CD4-positive, alpha-beta T cell treated with Interleukin-15 for 1 hour (primary cell): Measurements from ENCODE around the gene UBE2L6.

Experiments
- DNase-seq: peaks from one replicate; pipeline ENCODE4 v3.0.0-alpha.2; 2020

Gene UBE2L6

GRCh38 chr11:57567515-57568329 is at the start of gene UBE2L6:
Gene UBE2L6, minus strand, starts transcription at chr11:57567672. Its CDS starts 61 bp downstream, at chr11:57567611.
- DNase-seq: peak; percentile 44

GRCh38 chr11:57616595-57616994 is 49.1 kb upstream of the UBE2L6 start:
- no peak for DNase-seq

GRCh38 chr11:57615308-57615707 is 47.8 kb upstream of the UBE2L6 start:
- DNase-seq: no peak

- no peak for DNase-seq
Measured at GRCh38 chr11:57614234-57614772, 46.8 kb upstream of the UBE2L6 start.

- no peak for DNase-seq
Measured at GRCh38 chr11:57610170-57610569, 42.7 kb upstream of the UBE2L6 start.

GRCh38 chr11:57605028-57605420 is 37.6 kb upstream of the UBE2L6 start:
- no peak for DNase-seq

- DNase-seq: no peak
Measured at GRCh38 chr11:57604296-57605027, 37.0 kb upstream of the UBE2L6 start.

- DNase-seq: no peak
Measured at GRCh38 chr11:57601297-57601696, 33.8 kb upstream of the UBE2L6 start.

GRCh38 chr11:57599381-57599780 is 31.9 kb upstream of the UBE2L6 start:
- DNase-seq: no peak

GRCh38 chr11:57598831-57599155 is 31.3 kb upstream of the UBE2L6 start:
- DNase-seq: no peak

- DNase-seq: no peak
Measured at GRCh38 chr11:57597916-57598830, 30.7 kb upstream of the UBE2L6 start.

GRCh38 chr11:57597461-57597915 is 30.0 kb upstream of the UBE2L6 start, which contains the start of gene SERPING1:
Gene SERPING1, plus strand, starts transcription at chr11:57597685. Its CDS starts 586 bp downstream, at chr11:57598271.
- no peak for DNase-seq

- DNase-seq: no peak
Measured at GRCh38 chr11:57596266-57596885, 28.9 kb upstream of the UBE2L6 start.

GRCh38 chr11:57588046-57588710 is 20.7 kb upstream of the UBE2L6 start:
- DNase-seq: no peak

- DNase-seq: no peak
Measured at GRCh38 chr11:57586711-57587245, 19.3 kb upstream of the UBE2L6 start.

- no peak for DNase-seq
Measured at GRCh38 chr11:57585301-57585700, 17.8 kb upstream of the UBE2L6 start.

GRCh38 chr11:57584341-57584740 is 16.9 kb upstream of the UBE2L6 start:
- DNase-seq: no peak

- DNase-seq: no peak
Measured at GRCh38 chr11:57574061-57574460, 6.6 kb upstream of the UBE2L6 start.

- no peak for DNase-seq
Measured at GRCh38 chr11:57571606-57572005, 4.1 kb upstream of the UBE2L6 start.

- peak; percentile 84 for DNase-seq
Measured at GRCh38 chr11:57568330-57568766, 876 bp upstream of the UBE2L6 start.

GRCh38 chr11:57566905-57567514 is 462 bp downstream of the UBE2L6 start:
- DNase-seq: no peak
